ENCODE data around the gene TREML4.
"Not testable (repeated sequence)": the region's sequence is repeated elsewhere in the genome, so short reads cannot be mapped to it uniquely, and the experiment has no call there.

Gene TREML4

GRCh38 chr6:41228096-41228495, at the start of gene TREML4:
Gene TREML4, plus strand, starts transcription at chr6:41228349. Its CDS starts 79 bp downstream, at chr6:41228428.
- no peak for DNase-seq (ENCODE audit: low spot score)

GRCh38 chr6:41179163-41179562, 49.0 kb upstream of the TREML4 start:
- DNase-seq (ENCODE audit: low spot score) = no peak

- DNase-seq (ENCODE audit: low spot score) = no peak
These were observed 46.6 kb upstream of the TREML4 start for GRCh38 chr6:41181566-41181965.

- DNase-seq (ENCODE audit: low spot score) = peak; percentile 84
These were observed 45.8 kb upstream of the TREML4 start for GRCh38 chr6:41182069-41183034.

GRCh38 chr6:41184761-41185160, 43.4 kb upstream of the TREML4 start:
- no peak for DNase-seq (ENCODE audit: low spot score)

GRCh38 chr6:41186031-41186562, 42.1 kb upstream of the TREML4 start:
- peak; percentile 5 for DNase-seq (ENCODE audit: low spot score)

- no peak for DNase-seq (ENCODE audit: low spot score)
These were observed 39.9 kb upstream of the TREML4 start for GRCh38 chr6:41187924-41188886.

GRCh38 chr6:41189046-41189445, 39.1 kb upstream of the TREML4 start:
- not testable (repeated sequence) for DNase-seq (ENCODE audit: low spot score)

GRCh38 chr6:41189967-41190366, 38.2 kb upstream of the TREML4 start:
- no peak for DNase-seq (ENCODE audit: low spot score)

- no peak for DNase-seq (ENCODE audit: low spot score)
These were observed 37.4 kb upstream of the TREML4 start for GRCh38 chr6:41190791-41191190.

- DNase-seq (ENCODE audit: low spot score) = no peak
These were observed 36.6 kb upstream of the TREML4 start for GRCh38 chr6:41191569-41191968.

- DNase-seq (ENCODE audit: low spot score) = no peak
These were observed 34.9 kb upstream of the TREML4 start for GRCh38 chr6:41193171-41193734.

GRCh38 chr6:41193884-41194283, 34.3 kb upstream of the TREML4 start:
- DNase-seq (ENCODE audit: low spot score) = no peak

GRCh38 chr6:41194386-41194785, 33.8 kb upstream of the TREML4 start:
- DNase-seq (ENCODE audit: low spot score) = no peak

GRCh38 chr6:41197234-41197633, 30.9 kb upstream of the TREML4 start:
- DNase-seq (ENCODE audit: low spot score) = no peak

GRCh38 chr6:41199552-41200246, 28.4 kb upstream of the TREML4 start:
- DNase-seq (ENCODE audit: low spot score) = no peak

GRCh38 chr6:41200296-41200900, 27.8 kb upstream of the TREML4 start:
- DNase-seq (ENCODE audit: low spot score) = peak; percentile 8

- no peak for DNase-seq (ENCODE audit: low spot score)
These were observed 27.0 kb upstream of the TREML4 start, which contains the start of gene TREML2 for GRCh38 chr6:41200901-41201763. Gene TREML2, minus strand, starts transcription at chr6:41201149. Its CDS starts 141 bp downstream, at chr6:41201008.

GRCh38 chr6:41201764-41202173, 26.4 kb upstream of the TREML4 start:
- no peak for DNase-seq (ENCODE audit: low spot score)

GRCh38 chr6:41204156-41204555, 24.0 kb upstream of the TREML4 start:
- DNase-seq (ENCODE audit: low spot score) = no peak
